Activated CD8-positive, alpha-beta T cell treated with anti-CD3 and anti-CD28 coated beads, Interleukin-2, amount 10 ng/mL, durations not matched to agents 7 days and 5 days (primary cell): Measurements from ENCODE around the gene NCBP2. TPM values are rescaled to one million over a fixed set of nuclear protein-coding genes. Genes with fewer than 3 reads are reported as not detected.
"Not testable (repeated sequence)": the region's sequence is repeated elsewhere in the genome, so short reads cannot be mapped to it uniquely, and the experiment has no call there.

Source experiments
- ATAC-seq: fragments of 150-1000 bp; cut with Tn5 transposase; one replicate; pipeline ENCODE4 v1.10.0; 2021; ENCODE audit warnings: moderate library complexity
- CTCF ChIA-PET: fragments of 350-600 bp; sonication (Branson Sonifier 250); formaldehyde crosslinking; loops from one replicate; lab custom pipeline; 2021; ENCODE audit warnings: antibody characterized with exemption; lab: Charles Lee
- POLR2A ChIA-PET: fragments of 350-600 bp; sonication (Branson Sonifier 250); formaldehyde crosslinking; loops from one replicate; lab custom pipeline; 2021; ENCODE audit warnings: antibody characterized with exemption; lab: Charles Lee
- DNase-seq: peaks from one replicate; pipeline ENCODE4 v3.0.0-alpha.2; 2020
- H3K27ac Mint-ChIP-seq: one replicate; pipeline ENCODE4 v1.8.0; 2021; ENCODE audit warnings: mild to moderate bottlenecking, mixed read lengths
- H3K27me3 Mint-ChIP-seq: one replicate; pipeline ENCODE4 v1.8.0; 2021; ENCODE audit warnings: low read depth, mixed read lengths
- H3K36me3 Mint-ChIP-seq: one replicate; pipeline ENCODE4 v1.8.0; 2021; ENCODE audit warnings: low read depth, mixed read lengths
- H3K4me1 Mint-ChIP-seq: one replicate; pipeline ENCODE4 v1.8.0; 2021; ENCODE audit warnings: low read depth, mixed read lengths
- H3K4me3 Mint-ChIP-seq: one replicate; pipeline ENCODE4 v1.8.0; 2021; ENCODE audit warnings: mild to moderate bottlenecking, mixed read lengths
- H3K9me3 Mint-ChIP-seq: one replicate; pipeline ENCODE4 v1.8.0; 2022; ENCODE audit warnings: mixed read lengths; ENCODE audit not compliant: insufficient read depth
- total RNA-seq, 2 experiments: library from RNA; stranded (reverse); gene quantifications; one replicate each; pipeline ENCODE4 v1.2.3, GENCODE V29; 2021

The NCBP2 gene
- total RNA-seq, 2 experiments from 2014 or later = 49.1 to 52.4 TPM

- no peaks in the 10 kb centered on the region for H3K9me3 Mint-ChIP-seq
- H3K27me3 Mint-ChIP-seq = peaks cover 9% of the 10 kb centered on the region
- H3K27ac Mint-ChIP-seq = no peak overlapping the region
- H3K36me3 Mint-ChIP-seq = peaks cover 6% of the 10 kb centered on the region
- DNase-seq = no peak
- peaks cover 7% of the 10 kb centered on the region for H3K4me1 Mint-ChIP-seq
- no peak overlapping the region for H3K4me3 Mint-ChIP-seq
- POLR2A ChIA-PET = no interaction called here
- CTCF ChIA-PET = interaction anchor here (0.9 to 1.4 kb wide), 2 partner anchors 52 to 112 kb away, joined by 3 read pairs; no protein-coding TSS in a partner anchor
- no peak for ATAC-seq
These were observed 6.9 kb upstream of the NCBP2 start for GRCh38 chr3:196949285-196949619.

GRCh38 chr3:196948442-196949284 lies 6.3 kb upstream of the NCBP2 start:
- H3K27ac Mint-ChIP-seq = no peak overlapping the region

GRCh38 chr3:196947860-196948441 lies 5.6 kb upstream of the NCBP2 start:
- no peak overlapping the region for H3K27ac Mint-ChIP-seq
- H3K9me3 Mint-ChIP-seq = no peaks in the 10 kb centered on the region
- no peak for DNase-seq
- peaks cover 2% of the 10 kb centered on the region for H3K27me3 Mint-ChIP-seq
- POLR2A ChIA-PET = no interaction called here
- peaks cover 20% of the 10 kb centered on the region for H3K4me1 Mint-ChIP-seq
- peaks cover 12% of the 10 kb centered on the region for H3K36me3 Mint-ChIP-seq
- no peak for ATAC-seq
- CTCF ChIA-PET = no interaction called here
- H3K4me3 Mint-ChIP-seq = no peak overlapping the region

More at GRCh38 chr3:196948442-196949284, 6.3 kb upstream of the NCBP2 start:
- Mint-ChIP-seq H3K4me3 (no peak overlapping the region), H3K36me3 (peaks cover 9% of the 10 kb centered on the region), H3K9me3 (no peaks in the 10 kb centered on the region), H3K4me1 (peaks cover 12% of the 10 kb centered on the region), H3K27me3 (peaks cover 9% of the 10 kb centered on the region)
- POLR2A ChIA-PET = interaction anchor here (0.5 kb wide), 1 partner anchor 78 kb away, joined by 4 read pairs; no protein-coding TSS in a partner anchor
- no peak for DNase-seq
- peak; percentile 22 for ATAC-seq
- CTCF ChIA-PET = interaction anchor here (0.9 to 1.4 kb wide), 2 partner anchors 53 to 111 kb away, joined by 3 read pairs; no protein-coding TSS in a partner anchor

- Mint-ChIP-seq H3K4me1 (peaks cover 20% of the 10 kb centered on the region), H3K36me3 (peaks cover 15% of the 10 kb centered on the region), H3K4me3 (no peak overlapping the region), H3K9me3 (no peaks in the 10 kb centered on the region), H3K27ac (no peak overlapping the region), H3K27me3 (peaks cover 1% of the 10 kb centered on the region)
- DNase-seq = no peak
- ChIA-PET POLR2A (no interaction called here), CTCF (interaction anchor here (0.9 kb wide), 1 partner anchor 22 kb away, joined by 3 read pairs; no protein-coding TSS in a partner anchor)
- no peak for ATAC-seq
These were observed 5.0 kb upstream of the NCBP2 start for GRCh38 chr3:196947136-196947859.

- H3K4me1 Mint-ChIP-seq = peaks cover 44% of the 10 kb centered on the region
- POLR2A ChIA-PET, H3K27me3 Mint-ChIP-seq, ATAC-seq, H3K9me3 Mint-ChIP-seq, CTCF ChIA-PET: not testable (repeated sequence)
- peak; percentile 18 for DNase-seq
- peaks cover 27% of the 10 kb centered on the region for H3K36me3 Mint-ChIP-seq
- H3K4me3 Mint-ChIP-seq = peak overlapping the region; percentile 97
- peak overlapping the region; percentile 98 for H3K27ac Mint-ChIP-seq
These were observed 1.9 kb upstream of the NCBP2 start for GRCh38 chr3:196944037-196944790.

- Mint-ChIP-seq H3K4me3 (peak overlapping the region; percentile 97), H3K36me3 (peaks cover 38% of the 10 kb centered on the region), H3K27me3 (peaks cover 2% of the 10 kb centered on the region), H3K9me3 (no peaks in the 10 kb centered on the region), H3K4me1 (peaks cover 49% of the 10 kb centered on the region), H3K27ac (peak overlapping the region; percentile 98)
- ATAC-seq (peak; percentile 16), DNase-seq (peak; percentile 30)
- ChIA-PET CTCF (interaction anchor here (0.8 to 2.5 kb wide), 10 partner anchors 14 to 375 kb away, joined by 3 to 11 read pairs (median 4); partner anchors contain the start of genes FBXO45, SENP5 and WDR53), POLR2A (interaction anchor here (0.6 to 2.6 kb wide), 16 partner anchors 12 to 625 kb away, joined by 3 to 26 read pairs (median 4); partner anchors contain the start of genes CEP19, DYNLT2B, NRROS and PAK2)
These were observed 568 bp upstream of the NCBP2 start for GRCh38 chr3:196942915-196943277.

- DNase-seq = peak; percentile 66
- H3K4me3 Mint-ChIP-seq = peak overlapping the region; percentile 97
- ChIA-PET POLR2A (interaction anchor here (0.5 to 2.6 kb wide), 23 partner anchors 9 to 623 kb away, joined by 3 to 26 read pairs (median 3); partner anchors contain the start of genes CEP19, DYNLT2B, FBXO45 and NRROS), CTCF (interaction anchor here (0.7 to 2.5 kb wide), 14 partner anchors 13 to 413 kb away, joined by 3 to 11 read pairs (median 4); partner anchors contain the start of genes FBXO45, SENP5 and WDR53)
- peaks cover 2% of the 10 kb centered on the region for H3K27me3 Mint-ChIP-seq
- peaks cover 49% of the 10 kb centered on the region for H3K4me1 Mint-ChIP-seq
- H3K36me3 Mint-ChIP-seq = peaks cover 49% of the 10 kb centered on the region
- no peaks in the 10 kb centered on the region for H3K9me3 Mint-ChIP-seq
- peak overlapping the region; percentile 98 for H3K27ac Mint-ChIP-seq
- ATAC-seq = peak; percentile 55
These were observed 551 bp downstream of the NCBP2 start for GRCh38 chr3:196941729-196942225.

- no peak for ATAC-seq
- Mint-ChIP-seq H3K4me3 (no peak overlapping the region), H3K4me1 (peaks cover 35% of the 10 kb centered on the region), H3K27ac (peak overlapping the region; percentile 39), H3K9me3 (no peaks in the 10 kb centered on the region), H3K36me3 (peaks cover 69% of the 10 kb centered on the region), H3K27me3 (peaks cover 2% of the 10 kb centered on the region)
- ChIA-PET CTCF (interaction anchor here (1.0 to 1.2 kb wide), 2 partner anchors 10 to 33 kb away, joined by 3 read pairs; no protein-coding TSS in a partner anchor), POLR2A (interaction anchor here (1.5 kb wide), 1 partner anchor 15 kb away, joined by 7 read pairs; no protein-coding TSS in a partner anchor)
- no peak for DNase-seq
These were observed 3.8 kb downstream of the NCBP2 start for GRCh38 chr3:196938576-196938975.

GRCh38 chr3:196938124-196938523 lies 4.2 kb downstream of the NCBP2 start:
- ChIA-PET POLR2A (interaction anchor here (1.5 kb wide), 1 partner anchor 15 kb away, joined by 7 read pairs; no protein-coding TSS in a partner anchor), CTCF (no interaction called here)
- peaks cover 31% of the 10 kb centered on the region for H3K4me1 Mint-ChIP-seq
- DNase-seq = no peak
- H3K9me3 Mint-ChIP-seq = no peaks in the 10 kb centered on the region
- no peak overlapping the region for H3K4me3 Mint-ChIP-seq
- H3K27ac Mint-ChIP-seq = no peak overlapping the region
- H3K36me3 Mint-ChIP-seq = peaks cover 71% of the 10 kb centered on the region
- peaks cover 2% of the 10 kb centered on the region for H3K27me3 Mint-ChIP-seq
- no peak for ATAC-seq

GRCh38 chr3:196936288-196936687 lies 6.0 kb downstream of the NCBP2 start:
- Mint-ChIP-seq H3K4me1 (peaks cover 23% of the 10 kb centered on the region), H3K4me3 (no peak overlapping the region), H3K36me3 (peaks cover 75% of the 10 kb centered on the region), H3K9me3 (no peaks in the 10 kb centered on the region), H3K27me3 (no peaks in the 10 kb centered on the region), H3K27ac (no peak overlapping the region)
- ATAC-seq = no peak
- ChIA-PET CTCF (interaction anchor here (1.0 kb wide), 1 partner anchor 99 kb away, joined by 3 read pairs; no protein-coding TSS in a partner anchor), POLR2A (no interaction called here)
- DNase-seq = no peak
